ENCODE data around the gene RAB34. TPM values are rescaled to one million over a fixed set of nuclear protein-coding genes. Genes with fewer than 3 reads are reported as not detected.

The RAB34 gene
- total RNA-seq, 1 experiment from 2014 or later: 158 TPM

DNA sequence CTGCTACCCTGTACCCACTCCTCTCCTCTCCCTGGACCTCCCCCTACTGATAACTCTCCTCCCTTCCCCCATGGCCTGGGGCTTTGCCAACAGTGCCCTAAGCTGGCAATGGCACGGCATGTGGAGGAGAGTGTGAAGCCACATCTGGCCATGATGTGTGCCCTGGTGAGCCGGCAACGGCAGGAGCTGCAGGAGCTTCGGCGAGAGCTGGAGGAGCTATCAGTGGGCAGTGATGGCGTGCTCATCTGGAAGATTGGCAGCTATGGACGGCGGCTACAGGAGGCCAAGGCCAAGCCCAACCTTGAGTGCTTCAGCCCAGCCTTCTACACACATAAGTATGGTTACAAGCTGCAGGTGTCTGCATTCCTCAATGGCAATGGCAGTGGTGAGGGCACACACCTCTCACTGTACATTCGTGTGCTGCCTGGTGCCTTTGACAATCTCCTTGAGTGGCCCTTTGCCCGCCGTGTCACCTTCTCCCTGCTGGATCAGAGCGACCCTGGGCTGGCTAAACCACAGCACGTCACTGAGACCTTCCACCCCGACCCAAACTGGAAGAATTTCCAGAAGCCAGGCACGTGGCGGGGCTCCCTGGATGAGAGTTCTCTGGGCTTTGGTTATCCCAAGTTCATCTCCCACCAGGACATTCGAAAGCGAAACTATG lies 31.3 kb upstream of the RAB34 start:
- CTCF ChIA-PET: interaction anchor here (1.6 to 1.9 kb wide), 2 partner anchors 22 to 368 kb away, joined by 3 to 12 read pairs; partner anchors contain the start of genes NEK8 and TLCD1
- Histone ChIP-seq H3K36me3 (ENCODE audit: insufficient read depth, low read length, poor library complexity, severe bottlenecking) (peaks cover 43% of the 10 kb centered on the region), H3K9me3 (ENCODE audit: low read depth, low read length, poor library complexity, severe bottlenecking) (no peaks in the 10 kb centered on the region), H3K27me3 (replicated peaks; ENCODE audit: insufficient read depth, low read depth, low read length, poor library complexity) (no peaks in the 10 kb centered on the region), H3K4me3 (ENCODE audit: low read depth, low read length, poor library complexity, severe bottlenecking) (no peak overlapping the region), H3K27ac (ENCODE audit: low read depth, low read length, poor library complexity, severe bottlenecking) (peak overlapping the region; percentile 55), H3K4me1 (ENCODE audit: insufficient read depth, low read length, poor library complexity, severe bottlenecking) (peaks cover 21% of the 10 kb centered on the region)
- DNase-seq (ENCODE audit: low spot score): no peak
- BruUV-seq (replicated peaks): no TSS peak
- intact Hi-C loops (cut with micrococcal nuclease; ENCODE audit: unreplicated experiment): loop anchor here (5.0 kb wide), 1 partner anchor 153 kb away; the partner anchor contains the start of gene DHRS13
- POLR2A ChIA-PET (ENCODE audit: low non-redundant PET): no interaction called here
- no peak for TF ChIP-seq EZH2 (IDR thresholded peaks at IDR 0.05; ENCODE audit: borderline replicate concordance, low read depth, low read length, poor library complexity, severe bottlenecking)
- TF ChIP-seq, protein P1, sequence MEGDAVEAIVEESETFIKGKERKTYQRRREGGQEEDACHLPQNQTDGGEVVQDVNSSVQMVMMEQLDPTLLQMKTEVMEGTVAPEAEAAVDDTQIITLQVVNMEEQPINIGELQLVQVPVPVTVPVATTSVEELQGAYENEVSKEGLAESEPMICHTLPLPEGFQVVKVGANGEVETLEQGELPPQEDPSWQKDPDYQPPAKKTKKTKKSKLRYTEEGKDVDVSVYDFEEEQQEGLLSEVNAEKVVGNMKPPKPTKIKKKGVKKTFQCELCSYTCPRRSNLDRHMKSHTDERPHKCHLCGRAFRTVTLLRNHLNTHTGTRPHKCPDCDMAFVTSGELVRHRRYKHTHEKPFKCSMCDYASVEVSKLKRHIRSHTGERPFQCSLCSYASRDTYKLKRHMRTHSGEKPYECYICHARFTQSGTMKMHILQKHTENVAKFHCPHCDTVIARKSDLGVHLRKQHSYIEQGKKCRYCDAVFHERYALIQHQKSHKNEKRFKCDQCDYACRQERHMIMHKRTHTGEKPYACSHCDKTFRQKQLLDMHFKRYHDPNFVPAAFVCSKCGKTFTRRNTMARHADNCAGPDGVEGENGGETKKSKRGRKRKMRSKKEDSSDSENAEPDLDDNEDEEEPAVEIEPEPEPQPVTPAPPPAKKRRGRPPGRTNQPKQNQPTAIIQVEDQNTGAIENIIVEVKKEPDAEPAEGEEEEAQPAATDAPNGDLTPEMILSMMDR (conservative IDR thresholded peaks at IDR 0.05; ENCODE audit: low read depth, low read length): no peak

GRCh38 chr17:28747801-28748750 lies 30.4 kb upstream of the RAB34 start:
- intact Hi-C loops (cut with micrococcal nuclease; ENCODE audit: unreplicated experiment): loop anchor here (5.0 kb wide), 1 partner anchor 154 kb away; the partner anchor contains the start of gene DHRS13
- POLR2A ChIA-PET (ENCODE audit: low non-redundant PET): no interaction called here
- CTCF ChIA-PET: interaction anchor here (0.5 to 1.9 kb wide), 3 partner anchors 21 to 369 kb away, joined by 3 to 12 read pairs (median 7); partner anchors contain the start of genes NEK8 and TLCD1
- Histone ChIP-seq H3K27me3 (replicated peaks; ENCODE audit: insufficient read depth, low read depth, low read length, poor library complexity) (no peaks in the 10 kb centered on the region), H3K27ac (ENCODE audit: low read depth, low read length, poor library complexity, severe bottlenecking) (peak overlapping the region; percentile 55), H3K36me3 (ENCODE audit: insufficient read depth, low read length, poor library complexity, severe bottlenecking) (peaks cover 43% of the 10 kb centered on the region), H3K4me1 (ENCODE audit: insufficient read depth, low read length, poor library complexity, severe bottlenecking) (peaks cover 25% of the 10 kb centered on the region), H3K4me3 (ENCODE audit: low read depth, low read length, poor library complexity, severe bottlenecking) (no peak overlapping the region), H3K9me3 (ENCODE audit: low read depth, low read length, poor library complexity, severe bottlenecking) (no peaks in the 10 kb centered on the region)
- no peak for TF ChIP-seq EZH2 (IDR thresholded peaks at IDR 0.05; ENCODE audit: borderline replicate concordance, low read depth, low read length, poor library complexity, severe bottlenecking)
- no peak for DNase-seq (ENCODE audit: low spot score)
- no TSS peak for BruUV-seq (replicated peaks)

- H3K27ac ChIP-seq (ENCODE audit: low read depth, low read length, poor library complexity, severe bottlenecking): peak overlapping the region; percentile 94
- no peak overlapping the region for H3K4me3 ChIP-seq (ENCODE audit: low read depth, low read length, poor library complexity, severe bottlenecking)
- intact Hi-C loops (cut with micrococcal nuclease; ENCODE audit: unreplicated experiment): loop anchor here (5.0 kb wide), 1 partner anchor 155 kb away; the partner anchor contains the start of gene DHRS13
- H3K27me3 ChIP-seq (replicated peaks; ENCODE audit: insufficient read depth, low read depth, low read length, poor library complexity): no peaks in the 10 kb centered on the region
- no peak for DNase-seq (ENCODE audit: low spot score)
- peaks cover 43% of the 10 kb centered on the region for H3K36me3 ChIP-seq (ENCODE audit: insufficient read depth, low read length, poor library complexity, severe bottlenecking)
- H3K4me1 ChIP-seq (ENCODE audit: insufficient read depth, low read length, poor library complexity, severe bottlenecking): peaks cover 32% of the 10 kb centered on the region
- BruUV-seq (replicated peaks): no TSS peak
- POLR2A ChIA-PET (ENCODE audit: low non-redundant PET): no interaction called here
- no peaks in the 10 kb centered on the region for H3K9me3 ChIP-seq (ENCODE audit: low read depth, low read length, poor library complexity, severe bottlenecking)
- CTCF ChIA-PET: interaction anchor here (0.5 to 3.2 kb wide), 2 partner anchors 20 to 146 kb away, joined by 7 to 17 read pairs; partner anchors contain the start of gene TLCD1
- TF ChIP-seq, protein P1 (conservative IDR thresholded peaks at IDR 0.05; ENCODE audit: low read depth, low read length): no peak
- TF ChIP-seq EZH2 (IDR thresholded peaks at IDR 0.05; ENCODE audit: borderline replicate concordance, low read depth, low read length, poor library complexity, severe bottlenecking): no peak
Observed at GRCh38 chr17:28747051-28747691, 29.5 kb upstream of the RAB34 start.
